Transverse colon (tissue), 4 donors: ENCODE data around the gene DPP4.

Experiments
- CTCF ChIP-seq, 5 experiments: fragments of 200-600 bp in 3 of 5; fragments of 450-650 bp in 2 of 5; sonication (generic) in 3 of 5; IDR thresholded peaks; 1 replicate in 2 of 5; 2 replicates in 3 of 5; pipeline ENCODE4 v1.5.1; 2016 to 2017; ENCODE audit warnings: antibody characterized with exemption in 5 of 5, inconsistent platforms in 3 of 5, mild to moderate bottlenecking in 2 of 5, moderate library complexity in 1 of 5
- EP300 ChIP-seq: sonication (generic); formaldehyde crosslinking; IDR thresholded peaks from one replicate; pipeline ENCODE4 v1.6.1; 2017; ENCODE audit warnings: antibody characterized with exemption, low read depth
- POLR2A ChIP-seq: fragments of 450-650 bp; IDR thresholded peaks from one replicate; pipeline ENCODE4 v1.6.1; 2016; ENCODE audit warnings: antibody characterized with exemption, mild to moderate bottlenecking, moderate library complexity
- POLR2AphosphoS5 ChIP-seq, 3 donors: sonication (generic); formaldehyde crosslinking; IDR thresholded peaks; one replicate each; pipeline ENCODE4 v1.6.1; 2016; ENCODE audit warnings: antibody characterized with exemption in 3 of 3

- TF ChIP-seq CTCF (IDR thresholded peaks at IDR 0.05) (no peak), POLR2A (no peak), POLR2AphosphoS5 (IDR thresholded peaks at IDR 0.05) (no peak), EP300 (no peak)
Measured at GRCh38 chr2:162028511-162028910, 45.5 kb downstream of the DPP4 start.
